Panc1 (cell line): ENCODE data around the gene PRSS27. TPM values are rescaled to one million over a fixed set of nuclear protein-coding genes. Genes with fewer than 3 reads are reported as not detected.

ENCODE experiments used
- ATAC-seq: fragments of 200-7000 bp; cut with Tn5 transposase; 2 replicates; pipeline ENCODE4 v1.9.1; 2020; ENCODE audit warnings: mild to moderate bottlenecking, moderate library complexity
- BruUV-seq: library from RNA; stranded (reverse); fragments of 400-500 nt; replicated peaks from 2 replicates; lab custom pipeline; 2021; lab: Mats Ljungman, UMichigan
- CTCF ChIA-PET: fragments of 300-600 bp; sonication (Branson Sonifier 250); formaldehyde crosslinking; loops from one replicate; lab custom pipeline; 2022; ENCODE audit warnings: antibody characterized with exemption; lab: Charles Lee
- POLR2A ChIA-PET: fragments of 300-600 bp; sonication (Branson Sonifier 250); formaldehyde crosslinking; loops from one replicate; lab custom pipeline; 2022; ENCODE audit warnings: antibody characterized with exemption; lab: Charles Lee
- DNase-seq: peaks from one replicate; pipeline ENCODE4 v3.0.0-alpha.2; 2010; ENCODE audit warnings: low read depth, low spot score
- H3K27ac ChIP-seq: 2 replicates; pipeline ENCODE4 v1.5.1; 2011; ENCODE audit warnings: mild to moderate bottlenecking, low read length, inconsistent platforms
- H3K27me3 ChIP-seq: fragments of 200-500 bp; sonication (Bioruptor generic); 2 replicates; pipeline ENCODE4 v1.6.0; 2014; ENCODE audit warnings: low read length, inconsistent platforms; ENCODE audit not compliant: control insufficient read depth, insufficient read depth
- H3K36me3 ChIP-seq: fragments of 200-500 bp; sonication (Bioruptor generic); 2 replicates; pipeline ENCODE4 v1.5.1; 2014; ENCODE audit warnings: inconsistent platforms, mild to moderate bottlenecking, low read length, moderate library complexity; ENCODE audit not compliant: control insufficient read depth, insufficient read depth
- H3K4me1 ChIP-seq: 2 replicates; pipeline ENCODE4 v1.5.1; 2011; ENCODE audit warnings: inconsistent platforms, mild to moderate bottlenecking, low read length, moderate library complexity; ENCODE audit not compliant: control insufficient read depth, insufficient read depth
- H3K4me3 ChIP-seq, 2 experiments: 2 replicates each; pipeline ENCODE4 v1.5.1; 2011 to 2012; ENCODE audit warnings: low read depth in 2 of 2, low read length in 2 of 2, mild to moderate bottlenecking in 2 of 2, inconsistent platforms in 1 of 2, moderate library complexity in 1 of 2
- H3K9me3 ChIP-seq: fragments of 200-500 bp; sonication (Bioruptor generic); 2 replicates; pipeline ENCODE4 v1.5.1; 2014; ENCODE audit warnings: low read depth, mild to moderate bottlenecking, inconsistent platforms, low read length, moderate library complexity; ENCODE audit not compliant: control insufficient read depth, insufficient read depth
- CTCF ChIP-seq: fragments of 450-650 bp; IDR thresholded peaks from 2 replicates; pipeline ENCODE4 v1.5.1; 2017; ENCODE audit warnings: mild to moderate bottlenecking
- POLR2AphosphoS5 ChIP-seq: IDR thresholded peaks from 2 replicates; pipeline ENCODE4 v1.6.1; 2012; ENCODE audit warnings: mild to moderate bottlenecking, low read depth, low read length, moderate library complexity
- REST ChIP-seq, 2 experiments: IDR thresholded peaks; 2 replicates each; pipeline ENCODE4 v1.6.1; 2011 to 2012; ENCODE audit warnings: low read depth in 2 of 2, control low read depth in 1 of 2, low read length in 1 of 2, mild to moderate bottlenecking in 1 of 2, moderate library complexity in 1 of 2; ENCODE audit not compliant: insufficient read depth in 1 of 2
- SIN3A ChIP-seq: IDR thresholded peaks from 2 replicates; pipeline ENCODE4 v1.6.1; 2012; ENCODE audit warnings: low read depth, mild to moderate bottlenecking, low read length, moderate library complexity, borderline replicate concordance; ENCODE audit not compliant: insufficient read depth
- TCF7L2 ChIP-seq: IDR thresholded peaks from 2 replicates; pipeline ENCODE4 v1.6.1; 2011; ENCODE audit warnings: mild to moderate bottlenecking, low read depth, low read length, inconsistent platforms
- in situ Hi-C: cut with HindIII; loops from 2 replicates; pipeline ENCODE4 v1.10.0; 2016; ENCODE audit warnings: low sequenced_read_pairs, low pct_unique_long_range_greater_than_20kb
- intact Hi-C: fragments of 100-400 bp; cut with micrococcal nuclease; formaldehyde crosslinking; loops from one replicate; pipeline ENCODE4 v1.10.0; 2022; ENCODE audit not compliant: unreplicated experiment
- total RNA-seq: library from RNA; stranded (reverse); gene quantifications from one replicate; pipeline ENCODE4 v1.2.1, GENCODE V29; 2021; ENCODE audit not compliant: unreplicated experiment

Gene PRSS27
- total RNA-seq, 1 experiment from 2014 or later, result 3.3 TPM

- ATAC-seq (no peak), DNase-seq (no peak)
- Histone ChIP-seq H3K36me3 (peaks cover 22% of the 10 kb centered on the region), H3K4me1 (peaks cover 20% of the 10 kb centered on the region), H3K27ac (peak overlapping the region; percentile 98), H3K27me3 (no peaks in the 10 kb centered on the region), H3K9me3 (no peaks in the 10 kb centered on the region), H3K4me3 (peak overlapping the region; percentile 84 to 99)
- no TSS peak for BruUV-seq
- in situ Hi-C loops, result no loop called here
- TF ChIP-seq REST (IDR thresholded peaks at IDR 0.05; ENCODE audit: insufficient read depth in 1 of 2, low read depth in 2 of 2, low read length in 1 of 2) (no peak), POLR2AphosphoS5 (no peak), CTCF (no peak), SIN3A (no peak), TCF7L2 (no peak)
- CTCF ChIA-PET, result no interaction called here
- POLR2A ChIA-PET, result no interaction called here
- intact Hi-C loops, result no loop called here
These were observed 33.7 kb upstream of the PRSS27 start for GRCh38 chr16:2753733-2754020.

- peak overlapping the region; percentile 98 for H3K27ac ChIP-seq
- peak overlapping the region; percentile 84 to 99 for H3K4me3 ChIP-seq
- H3K9me3 ChIP-seq, result no peaks in the 10 kb centered on the region
- DNase-seq (no peak), ATAC-seq (peak; percentile 78)
- H3K27me3 ChIP-seq, result no peaks in the 10 kb centered on the region
- CTCF ChIA-PET, result interaction anchor here (0.6 kb wide), 1 partner anchor 439 kb away, joined by 3 read pairs; no protein-coding TSS in a partner anchor
- in situ Hi-C loops (no loop called here), intact Hi-C loops (no loop called here)
- H3K36me3 ChIP-seq, result peaks cover 16% of the 10 kb centered on the region
- POLR2A ChIA-PET, result interaction anchor here (0.6 to 0.7 kb wide), 5 partner anchors 16 to 117 kb away, joined by 3 to 6 read pairs (median 5); no protein-coding TSS in a partner anchor
- H3K4me1 ChIP-seq, result peaks cover 20% of the 10 kb centered on the region
- no peak for TF ChIP-seq CTCF
- peak; percentile 53 for TF ChIP-seq POLR2AphosphoS5
- peak; percentile 57; the same call in 1 of the 2 replicates for TF ChIP-seq SIN3A
- peak; percentile 43; the same call in 1 of the 2 replicates for TF ChIP-seq TCF7L2
- no peak for TF ChIP-seq REST (IDR thresholded peaks at IDR 0.05; ENCODE audit: insufficient read depth in 1 of 2, low read depth in 2 of 2, low read length in 1 of 2)
- BruUV-seq, result no TSS peak
These were observed 33.1 kb upstream of the PRSS27 start for GRCh38 chr16:2752850-2753732.
